ENCODE data around the gene C1QTNF8.

Gene C1QTNF8

GRCh38 chr16:1096169-1097082 lies at the start of gene C1QTNF8:
C1QTNF8 (minus strand) TSS chr16:1096244; CDS start chr16:1094922, 1,322 bp downstream.
- TF ChIP-seq, protein P1, sequence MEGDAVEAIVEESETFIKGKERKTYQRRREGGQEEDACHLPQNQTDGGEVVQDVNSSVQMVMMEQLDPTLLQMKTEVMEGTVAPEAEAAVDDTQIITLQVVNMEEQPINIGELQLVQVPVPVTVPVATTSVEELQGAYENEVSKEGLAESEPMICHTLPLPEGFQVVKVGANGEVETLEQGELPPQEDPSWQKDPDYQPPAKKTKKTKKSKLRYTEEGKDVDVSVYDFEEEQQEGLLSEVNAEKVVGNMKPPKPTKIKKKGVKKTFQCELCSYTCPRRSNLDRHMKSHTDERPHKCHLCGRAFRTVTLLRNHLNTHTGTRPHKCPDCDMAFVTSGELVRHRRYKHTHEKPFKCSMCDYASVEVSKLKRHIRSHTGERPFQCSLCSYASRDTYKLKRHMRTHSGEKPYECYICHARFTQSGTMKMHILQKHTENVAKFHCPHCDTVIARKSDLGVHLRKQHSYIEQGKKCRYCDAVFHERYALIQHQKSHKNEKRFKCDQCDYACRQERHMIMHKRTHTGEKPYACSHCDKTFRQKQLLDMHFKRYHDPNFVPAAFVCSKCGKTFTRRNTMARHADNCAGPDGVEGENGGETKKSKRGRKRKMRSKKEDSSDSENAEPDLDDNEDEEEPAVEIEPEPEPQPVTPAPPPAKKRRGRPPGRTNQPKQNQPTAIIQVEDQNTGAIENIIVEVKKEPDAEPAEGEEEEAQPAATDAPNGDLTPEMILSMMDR (conservative IDR thresholded peaks at IDR 0.05; ENCODE audit: low read depth, low read length), result no peak
- Histone ChIP-seq H2AFZ (ENCODE audit: low read depth) (no peak within 1 kb of the TSS), H3K36me3 (ENCODE audit: insufficient read depth) (no peaks in the 10 kb centered on the region), H3K79me2 (ENCODE audit: insufficient read depth, low read depth) (no peaks in the 10 kb centered on the region), H3K9ac (no peak within 1 kb of the TSS), H3K27ac (no peak within 1 kb of the TSS), H3K4me3 (IDR thresholded peaks at IDR 0.05; ENCODE audit: insufficient read depth, low read depth, low read length) (no peak within 1 kb of the TSS), H3K4me2 (no peak within 1 kb of the TSS), H4K20me1 (ENCODE audit: insufficient read depth) (no peaks in the 10 kb centered on the region), H3K27me3 (ENCODE audit: insufficient read depth, low read depth) (peaks cover 73% of the 10 kb centered on the region), H3K4me1 (ENCODE audit: low read depth, poor library complexity, severe bottlenecking) (no peaks in the 10 kb centered on the region)

DNA sequence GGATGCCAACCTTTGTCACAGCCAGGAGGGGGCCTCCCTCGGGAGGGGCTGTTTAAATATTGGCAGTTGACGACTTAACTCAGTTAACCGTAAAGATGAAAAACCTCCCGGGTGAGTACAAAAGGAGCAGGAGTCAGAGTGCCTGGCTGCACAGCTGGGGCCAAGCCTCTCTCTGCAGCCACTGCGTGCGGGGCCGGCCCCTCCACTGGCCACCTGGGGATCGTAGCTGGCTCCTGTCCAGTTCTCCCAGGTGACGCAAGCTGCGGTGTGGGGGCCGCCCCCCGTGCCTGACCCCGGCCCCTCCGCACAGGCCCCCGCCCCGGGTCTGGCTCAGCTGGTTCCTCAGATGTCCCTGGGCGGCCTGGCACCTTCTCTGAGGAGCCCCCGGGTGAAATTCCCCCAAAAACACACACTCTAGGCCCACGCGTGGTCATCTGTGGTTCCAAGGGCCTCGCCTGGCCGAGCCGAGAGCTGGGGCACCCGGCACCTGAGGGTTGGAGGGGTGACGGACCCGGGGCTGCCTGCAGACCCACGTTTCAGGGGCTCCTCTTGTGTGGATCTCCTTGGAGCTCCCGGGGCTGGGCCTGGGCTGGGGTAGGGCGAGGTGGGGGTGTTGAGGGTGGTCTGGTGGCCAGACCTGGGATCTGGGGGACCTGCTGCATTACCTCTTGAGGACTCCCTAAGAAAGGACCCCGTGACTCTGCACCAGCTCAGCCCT lies 49.5 kb upstream of the C1QTNF8 start:
- H4K20me1 ChIP-seq (ENCODE audit: insufficient read depth), result no peaks in the 10 kb centered on the region
- no peak overlapping the region for H2AFZ ChIP-seq (ENCODE audit: low read depth)
- no peak overlapping the region for H3K27ac ChIP-seq
- no peaks in the 10 kb centered on the region for H3K4me1 ChIP-seq (ENCODE audit: low read depth, poor library complexity, severe bottlenecking)
- TF ChIP-seq, protein P1 (conservative IDR thresholded peaks at IDR 0.05; ENCODE audit: low read depth, low read length), result no peak
- no peaks in the 10 kb centered on the region for H3K36me3 ChIP-seq (ENCODE audit: insufficient read depth)
- no peaks in the 10 kb centered on the region for H3K79me2 ChIP-seq (ENCODE audit: insufficient read depth, low read depth)
- H3K9ac ChIP-seq, result no peak overlapping the region
- H3K4me3 ChIP-seq (IDR thresholded peaks at IDR 0.05; ENCODE audit: insufficient read depth, low read depth, low read length), result no peak overlapping the region
- peaks cover 92% of the 10 kb centered on the region for H3K27me3 ChIP-seq (ENCODE audit: insufficient read depth, low read depth)
- no peak overlapping the region for H3K4me2 ChIP-seq

- Histone ChIP-seq H3K4me2 (no peak overlapping the region), H3K36me3 (ENCODE audit: insufficient read depth) (no peaks in the 10 kb centered on the region), H3K79me2 (ENCODE audit: insufficient read depth, low read depth) (no peaks in the 10 kb centered on the region), H3K4me1 (ENCODE audit: low read depth, poor library complexity, severe bottlenecking) (no peaks in the 10 kb centered on the region), H3K27ac (no peak overlapping the region), H3K9ac (no peak overlapping the region), H4K20me1 (ENCODE audit: insufficient read depth) (no peaks in the 10 kb centered on the region), H2AFZ (ENCODE audit: low read depth) (no peak overlapping the region), H3K27me3 (ENCODE audit: insufficient read depth, low read depth) (peaks cover 92% of the 10 kb centered on the region), H3K4me3 (IDR thresholded peaks at IDR 0.05; ENCODE audit: insufficient read depth, low read depth, low read length) (no peak overlapping the region)
- TF ChIP-seq, protein P1 (conservative IDR thresholded peaks at IDR 0.05; ENCODE audit: low read depth, low read length), result no peak
These were observed 48.7 kb upstream of the C1QTNF8 start for GRCh38 chr16:1144476-1145382.

- H3K9ac ChIP-seq, result no peak overlapping the region
- no peaks in the 10 kb centered on the region for H3K4me1 ChIP-seq (ENCODE audit: low read depth, poor library complexity, severe bottlenecking)
- H3K4me2 ChIP-seq, result no peak overlapping the region
These were observed 47.9 kb upstream of the C1QTNF8 start for GRCh38 chr16:1143761-1144450.

More at GRCh38 chr16:1143761-1144450, 47.9 kb upstream of the C1QTNF8 start:
- Histone ChIP-seq H3K4me3 (IDR thresholded peaks at IDR 0.05; ENCODE audit: insufficient read depth, low read depth, low read length) (no peak overlapping the region), H3K27ac (no peak overlapping the region), H3K36me3 (ENCODE audit: insufficient read depth) (no peaks in the 10 kb centered on the region), H3K79me2 (ENCODE audit: insufficient read depth, low read depth) (no peaks in the 10 kb centered on the region), H4K20me1 (ENCODE audit: insufficient read depth) (no peaks in the 10 kb centered on the region), H3K27me3 (ENCODE audit: insufficient read depth, low read depth) (peaks cover 92% of the 10 kb centered on the region), H2AFZ (ENCODE audit: low read depth) (no peak overlapping the region)
- TF ChIP-seq, protein P1 (conservative IDR thresholded peaks at IDR 0.05; ENCODE audit: low read depth, low read length), result no peak

All from KMS-11 (cell line).